GM21529 (cell line): ENCODE results near the gene CPT1B.
"Not testable (repeated sequence)": the region's sequence is repeated elsewhere in the genome, so short reads cannot be mapped to it uniquely, and the experiment has no call there.

Experiments used
- ATAC-seq: cut with Tn5 transposase; IDR thresholded peaks from one replicate; pipeline ENCODE4 v1.9.1; 2021; ENCODE audit not compliant: unreplicated experiment

Gene CPT1B

GRCh38 chr22:50610041-50610451 is 31.8 kb upstream of the CPT1B start:
- ATAC-seq = no peak

GRCh38 chr22:50609599-50609998 is 31.4 kb upstream of the CPT1B start:
- no peak for ATAC-seq

- ATAC-seq = no peak
Measured at GRCh38 chr22:50608996-50609395, 30.8 kb upstream of the CPT1B start.

GRCh38 chr22:50608058-50608840 is 30.0 kb upstream of the CPT1B start:
- ATAC-seq = not testable (repeated sequence)

- ATAC-seq = no peak
Measured at GRCh38 chr22:50607659-50608020, 29.4 kb upstream of the CPT1B start.

- ATAC-seq = no peak
Measured at GRCh38 chr22:50606946-50607658, 28.9 kb upstream of the CPT1B start.

- no peak for ATAC-seq
Measured at GRCh38 chr22:50606165-50606945, 28.1 kb upstream of the CPT1B start.

- no peak for ATAC-seq
Measured at GRCh38 chr22:50605613-50606074, 27.4 kb upstream of the CPT1B start.

GRCh38 chr22:50605002-50605612 is 26.9 kb upstream of the CPT1B start:
- no peak for ATAC-seq

GRCh38 chr22:50604256-50605001 is 26.2 kb upstream of the CPT1B start:
- ATAC-seq = no peak

- no peak for ATAC-seq
Measured at GRCh38 chr22:50603511-50604255, 25.5 kb upstream of the CPT1B start.

- no peak for ATAC-seq
Measured at GRCh38 chr22:50602338-50602700, 24.1 kb upstream of the CPT1B start.

GRCh38 chr22:50601669-50602337 is 23.6 kb upstream of the CPT1B start:
- no peak for ATAC-seq

GRCh38 chr22:50600967-50601668 is 22.9 kb upstream of the CPT1B start:
- no peak for ATAC-seq

- no peak for ATAC-seq
Measured at GRCh38 chr22:50600538-50600937, 22.3 kb upstream of the CPT1B start, which contains the start of gene MAPK8IP2. Gene MAPK8IP2 (plus strand): TSS chr22:50600793. CDS start chr22:50600819, 26 bp downstream.

GRCh38 chr22:50599816-50600455 is 21.7 kb upstream of the CPT1B start:
- ATAC-seq = no peak

- ATAC-seq = no peak
Measured at GRCh38 chr22:50597097-50597496, 18.9 kb upstream of the CPT1B start.

GRCh38 chr22:50595189-50595588 is 17.0 kb upstream of the CPT1B start:
- ATAC-seq = no peak
